Activated naive CD4-positive, alpha-beta T cell treated with Interleukin-2 at 50 U/mL for 16 hours (primary cell): Measurements from ENCODE around the gene NDRG3.
"Not testable (repeated sequence)": the region's sequence is repeated elsewhere in the genome, so short reads cannot be mapped to it uniquely, and the experiment has no call there.

Source experiments
- DNase-seq: peaks from one replicate; pipeline ENCODE4 v3.0.0-alpha.2; 2020

NDRG3 gene

DNA sequence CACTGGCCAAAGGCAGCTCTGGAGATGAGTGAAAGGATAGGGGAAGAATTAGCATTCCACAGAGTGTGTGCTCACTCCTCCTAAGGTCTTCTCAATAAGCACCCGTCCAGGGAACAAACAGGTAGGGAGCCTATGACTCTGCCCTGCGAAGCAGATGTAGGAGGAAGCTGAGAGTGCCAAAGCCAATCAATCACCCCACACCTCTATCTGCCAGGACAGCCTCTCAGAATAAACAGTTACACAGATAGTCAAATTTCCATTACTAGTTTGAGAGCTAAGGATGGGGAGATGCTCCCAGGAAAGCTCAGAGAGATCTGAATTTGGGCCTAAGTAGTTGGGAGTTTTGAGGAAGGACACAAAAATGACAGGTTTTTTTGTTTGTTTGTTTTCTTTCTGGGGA is 59.4 kb downstream of the NDRG3 start:
- DNase-seq: no peak

- DNase-seq: no peak
Measured at GRCh38 chr20:36684747-36685146, 61.1 kb downstream of the NDRG3 start.

GRCh38 chr20:36682311-36682710 is 63.6 kb downstream of the NDRG3 start:
- DNase-seq: no peak

- DNase-seq: no peak
Measured at GRCh38 chr20:36677422-36677771, 68.5 kb downstream of the NDRG3 start.

DNA sequence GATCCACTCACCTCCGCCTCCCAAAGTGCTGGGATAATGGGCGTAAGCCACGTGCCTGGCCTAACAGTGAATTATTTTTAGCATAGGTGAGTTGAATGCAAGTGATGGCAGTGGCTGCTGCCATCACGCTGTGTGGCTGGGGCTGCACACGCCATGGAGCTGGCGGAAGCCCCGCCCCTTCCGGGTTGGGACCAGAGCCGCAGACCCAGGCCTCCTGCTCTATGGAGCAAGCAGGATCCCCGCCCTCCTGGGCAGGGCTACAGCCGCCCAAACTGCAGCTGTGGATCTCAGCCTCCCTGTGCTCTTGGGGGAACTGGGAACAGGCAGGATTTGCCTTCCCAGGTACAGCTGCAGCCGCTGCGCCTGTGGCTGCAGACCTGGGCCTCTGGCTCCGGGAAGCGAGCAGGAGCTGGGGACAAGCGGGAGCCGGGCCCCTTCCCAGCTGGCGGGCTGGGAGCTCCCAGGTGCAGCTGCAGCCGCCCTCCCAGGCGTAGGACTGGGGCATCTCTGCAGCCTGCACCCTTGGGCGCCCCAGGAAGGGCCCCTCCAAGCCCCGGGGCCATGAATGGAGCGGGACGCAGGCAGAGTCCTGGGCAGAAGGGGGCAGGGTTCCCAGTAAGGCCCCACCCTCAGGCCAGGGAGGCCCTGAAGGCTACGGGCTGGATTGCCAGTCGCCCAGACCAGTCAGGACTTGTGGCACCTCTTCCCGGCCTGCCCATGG is 69.0 kb downstream of the NDRG3 start:
- DNase-seq: no peak

DNA sequence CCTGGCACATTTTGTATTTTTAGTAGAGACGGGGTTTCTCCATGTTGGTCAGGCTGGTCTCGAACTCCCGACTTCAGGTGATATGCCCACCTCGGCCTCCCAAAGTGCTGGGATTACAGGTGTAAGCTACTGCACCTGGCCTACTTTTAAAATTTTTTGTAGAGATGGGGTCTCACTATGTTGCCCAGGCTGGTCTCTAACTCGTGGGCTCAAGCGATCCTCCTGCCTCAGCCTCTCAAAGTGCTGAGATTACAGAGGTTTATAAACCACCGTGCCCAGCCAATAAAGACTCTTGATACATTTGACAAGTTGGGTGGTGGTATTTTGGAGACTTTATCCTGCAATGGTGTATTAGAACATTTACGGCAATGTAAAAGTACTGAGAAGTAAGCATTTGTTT is 70.3 kb downstream of the NDRG3 start:
- DNase-seq: not testable (repeated sequence)

DNA sequence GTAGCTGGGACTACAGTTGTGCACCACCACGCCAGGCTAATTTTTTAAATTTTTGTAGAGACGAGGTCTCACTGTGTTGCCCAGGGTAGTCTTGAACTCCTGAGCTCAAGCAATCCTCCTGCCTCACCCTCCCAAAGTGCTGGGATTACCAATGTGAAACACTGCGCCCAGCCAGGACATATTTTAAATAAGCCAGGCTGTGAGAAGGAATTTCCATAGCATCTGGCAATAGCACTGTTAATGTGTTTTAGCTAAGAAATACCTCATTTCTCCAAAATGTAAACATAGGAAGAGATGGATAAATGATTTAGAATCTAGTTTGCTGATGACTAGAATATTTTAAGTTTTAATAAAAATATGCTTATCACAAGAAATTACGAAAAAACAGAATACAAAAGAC is 72.9 kb downstream of the NDRG3 start:
- DNase-seq: no peak

DNA sequence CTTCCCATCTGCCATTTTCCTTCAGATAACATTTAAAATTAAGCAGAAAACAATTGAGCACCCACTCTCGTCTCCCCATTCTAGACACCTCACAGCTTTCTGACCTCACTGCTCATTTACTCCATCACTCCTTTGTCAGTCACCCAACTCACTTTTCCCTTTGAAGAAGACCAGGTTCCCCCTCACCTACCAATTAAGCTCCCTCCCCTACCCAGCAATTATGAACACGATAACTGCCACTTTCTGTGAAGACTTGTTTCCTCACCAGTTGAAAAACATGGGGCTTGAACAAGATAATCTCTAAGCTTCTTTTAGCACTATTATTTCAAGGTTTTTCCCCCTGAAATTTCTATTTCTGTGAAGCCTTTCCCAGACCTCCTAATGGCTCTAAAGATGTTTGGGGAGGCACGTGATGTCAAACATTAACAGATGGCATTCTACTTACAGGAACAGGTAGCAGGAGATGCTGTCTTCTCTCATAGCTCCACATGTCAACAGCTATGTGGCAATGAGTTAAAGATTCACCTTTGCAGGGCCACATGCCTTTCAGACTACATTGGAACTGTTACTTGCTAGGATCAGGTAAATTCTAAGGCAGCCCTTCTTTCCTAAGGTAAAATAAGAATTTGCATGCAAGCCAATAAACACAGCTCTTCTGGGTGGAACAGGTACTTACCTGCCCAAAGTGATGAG is 75.1 kb downstream of the NDRG3 start:
- no peak for DNase-seq

- no peak for DNase-seq
Measured at GRCh38 chr20:36666181-36666740, 79.6 kb downstream of the NDRG3 start.

DNA sequence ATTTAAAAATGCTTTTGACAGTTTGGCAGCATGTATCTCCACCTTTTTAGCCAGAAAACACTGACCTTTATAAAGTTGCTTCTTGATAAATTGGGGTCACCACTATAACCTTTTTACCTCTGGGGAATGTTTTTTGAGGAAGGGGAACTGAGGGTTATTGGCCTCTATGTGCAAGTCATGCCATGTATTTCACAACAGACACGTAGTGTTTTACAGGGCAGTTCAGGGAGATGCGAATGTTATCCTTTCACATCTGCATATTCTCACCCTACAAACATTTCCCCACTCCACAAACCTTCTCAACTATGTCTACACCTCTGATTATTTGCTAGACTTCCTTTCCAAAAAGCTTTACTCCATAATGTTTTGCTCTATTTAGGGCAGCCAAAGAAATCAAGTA is 82.9 kb downstream of the NDRG3 start:
- no peak for DNase-seq

DNA sequence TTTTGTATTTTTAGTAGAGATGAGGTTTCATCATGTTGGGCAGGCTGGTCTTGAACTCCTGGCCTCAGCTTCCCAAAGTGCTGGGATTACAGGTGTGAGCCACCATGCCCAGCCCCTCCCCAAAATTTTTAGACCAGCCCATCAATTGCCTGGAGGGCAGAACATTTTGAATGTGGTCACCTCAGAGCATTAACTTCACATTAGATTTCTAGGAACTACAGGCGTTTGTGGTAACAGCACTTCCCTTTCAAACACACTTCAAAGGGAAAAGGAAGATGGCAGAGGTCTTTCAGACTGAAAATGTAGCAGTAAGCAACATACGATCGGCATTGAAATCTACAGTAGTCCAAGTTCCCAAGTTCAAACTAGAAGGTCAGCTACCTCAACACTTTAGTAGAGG is 87.6 kb downstream of the NDRG3 start:
- DNase-seq: no peak

DNA sequence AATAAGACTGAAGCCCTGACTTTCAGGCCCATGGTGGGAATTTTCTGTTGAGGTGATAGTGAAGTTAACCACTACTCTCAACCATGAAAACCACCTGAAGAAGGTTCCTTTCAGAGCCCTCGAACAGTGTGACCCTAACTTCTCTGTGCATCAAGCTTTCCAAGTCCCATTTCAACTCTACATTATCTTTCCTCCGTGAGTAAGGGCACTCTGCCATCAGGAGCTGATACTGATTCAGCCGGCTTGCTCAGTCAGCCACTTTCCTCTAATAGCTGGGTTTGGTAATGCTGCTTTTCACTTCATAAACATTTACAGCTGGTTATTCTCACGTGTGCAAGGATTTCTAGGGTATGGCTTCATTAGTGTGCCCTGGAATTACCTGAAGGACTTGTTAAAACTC is 89.2 kb downstream of the NDRG3 start:
- no peak for DNase-seq

GRCh38 chr20:36655004-36655403 is 90.9 kb downstream of the NDRG3 start:
- DNase-seq: no peak

- no peak for DNase-seq
Measured at GRCh38 chr20:36654506-36654905, 91.4 kb downstream of the NDRG3 start.

- no peak for DNase-seq
Measured at GRCh38 chr20:36653456-36653855, 92.4 kb downstream of the NDRG3 start.

GRCh38 chr20:36647196-36648121 is 98.4 kb downstream of the NDRG3 start:
- no peak for DNase-seq

- DNase-seq: no peak
Measured at GRCh38 chr20:36646678-36647077, 99.2 kb downstream of the NDRG3 start.

- peak; percentile 69 for DNase-seq
Measured at GRCh38 chr20:36645998-36646397, 99.9 kb downstream of the NDRG3 start, which contains the start of gene SLA2. Gene SLA2, minus strand, starts transcription at chr20:36646196. Its CDS starts 4,861 bp downstream, at chr20:36641335.

DNA sequence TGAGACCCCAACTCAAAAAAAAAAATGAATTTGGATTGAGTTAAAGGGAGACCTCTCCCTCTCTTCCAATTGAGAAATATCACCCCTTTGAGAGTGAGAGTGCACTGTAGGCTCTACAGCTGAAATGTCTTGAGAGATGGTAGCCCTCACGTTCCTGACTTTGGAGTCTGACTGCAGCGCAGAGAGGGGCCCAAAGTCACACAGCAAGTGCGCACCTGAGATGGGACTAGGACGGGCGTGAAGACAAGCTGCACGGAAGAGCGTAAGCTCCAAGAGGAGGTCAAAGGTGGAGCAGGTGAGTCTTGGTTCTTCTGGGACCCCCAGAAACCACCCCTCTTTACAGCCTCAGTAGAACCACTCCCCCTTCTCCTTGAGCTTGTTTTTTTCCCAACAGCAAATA is 100.5 kb downstream of the NDRG3 start:
- DNase-seq: no peak

GRCh38 chr20:36644706-36645095 is 101.2 kb downstream of the NDRG3 start:
- DNase-seq: peak; percentile 60

DNA sequence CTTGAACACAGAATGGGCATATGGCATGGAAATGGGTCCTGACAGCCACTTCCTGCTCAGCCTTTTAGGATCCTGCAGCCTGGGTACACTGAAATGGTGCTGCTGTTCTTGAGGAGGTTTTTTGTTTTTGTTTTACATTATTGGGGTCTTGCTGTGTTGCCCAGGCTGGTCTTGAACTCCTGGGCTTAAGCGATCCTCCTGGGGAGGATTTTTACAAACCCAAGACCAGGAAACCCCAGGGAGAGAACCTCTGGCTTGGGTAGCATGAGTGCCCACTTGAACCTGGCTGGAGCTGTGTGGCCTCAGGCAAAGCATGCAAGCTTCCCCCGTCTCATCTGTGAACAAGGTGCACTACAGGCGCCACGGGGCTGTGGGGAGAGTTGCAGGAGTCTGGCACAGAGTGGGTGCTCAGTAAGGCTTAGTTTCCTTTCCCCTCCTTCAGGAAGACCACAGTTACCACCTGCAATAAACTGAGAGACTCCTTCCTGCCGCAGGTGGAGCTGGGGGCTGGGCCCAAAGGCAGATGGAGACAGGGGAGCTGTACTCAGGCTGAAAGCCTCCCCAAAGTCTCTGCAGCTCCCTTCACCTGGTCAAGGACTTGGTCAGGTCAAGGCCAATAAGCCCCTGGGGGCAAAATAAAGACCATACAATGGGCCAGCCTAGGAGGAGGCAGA is 101.7 kb downstream of the NDRG3 start:
- peak; percentile 68 for DNase-seq

DNA sequence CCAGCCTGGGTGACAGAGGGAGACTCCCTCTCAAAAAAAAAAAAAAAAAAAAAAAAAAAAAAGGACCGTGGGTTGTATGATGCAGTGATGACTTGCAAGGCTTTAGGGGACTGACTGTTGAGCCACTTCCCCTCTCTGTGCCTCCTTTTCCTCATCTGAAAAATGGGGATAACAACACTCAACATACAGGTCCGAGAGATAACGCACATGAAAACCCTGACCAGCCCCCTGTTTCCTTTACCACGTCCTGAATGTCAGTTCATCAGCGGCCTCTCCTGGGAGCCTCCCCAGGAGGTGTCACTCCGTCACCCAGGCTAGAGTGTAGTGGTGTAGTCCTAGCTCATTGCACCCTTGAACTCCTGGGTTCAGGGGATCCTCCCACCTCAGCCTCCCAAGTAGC is 103.8 kb downstream of the NDRG3 start:
- DNase-seq: no peak

DNA sequence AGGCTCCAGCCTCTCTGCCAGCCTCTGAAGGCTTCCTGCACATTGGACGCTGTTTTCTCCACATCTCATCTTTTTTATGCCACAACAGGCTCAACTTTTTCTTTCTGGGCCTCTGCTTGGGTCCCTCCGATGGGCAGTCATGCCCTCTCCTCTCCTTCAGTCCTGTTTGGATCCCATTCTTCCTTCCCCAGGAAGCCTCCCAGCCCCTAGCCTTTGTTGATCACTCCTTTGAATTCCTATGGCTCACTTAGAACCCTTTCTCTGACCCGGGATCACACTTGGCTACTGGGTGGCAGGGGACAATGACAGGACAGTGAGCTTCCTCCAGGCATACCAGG is 104.4 kb downstream of the NDRG3 start:
- DNase-seq: no peak
